Calu3 (cell line): ENCODE data around the gene CAPN9. TPM values are rescaled to one million over a fixed set of nuclear protein-coding genes. Genes with fewer than 3 reads are reported as not detected.

Experiments used
- BruUV-seq: library from RNA; stranded (reverse); fragments of 400-500 nt; replicated peaks from 2 replicates; lab custom pipeline; 2021; lab: Mats Ljungman, UMichigan
- CTCF ChIA-PET: fragments of 300-600 bp; sonication (Branson Sonifier 250); formaldehyde crosslinking; loops from one replicate; lab custom pipeline; 2022; ENCODE audit warnings: antibody characterized with exemption; lab: Charles Lee
- DNase-seq: peaks from one replicate; pipeline ENCODE4 v3.0.0; 2022
- H3K27ac Mint-ChIP-seq: one replicate; pipeline ENCODE4 v1.8.0; 2022; ENCODE audit warnings: mixed read lengths; ENCODE audit not compliant: unreplicated experiment
- H3K27me3 Mint-ChIP-seq: one replicate; pipeline ENCODE4 v1.8.0; 2022; ENCODE audit warnings: mixed read lengths; ENCODE audit not compliant: unreplicated experiment
- H3K36me3 Mint-ChIP-seq: one replicate; pipeline ENCODE4 v1.8.0; 2022; ENCODE audit warnings: mild to moderate bottlenecking, moderate library complexity, mixed read lengths; ENCODE audit not compliant: insufficient read depth, unreplicated experiment
- H3K4me1 Mint-ChIP-seq: one replicate; pipeline ENCODE4 v1.8.0; 2022; ENCODE audit warnings: mild to moderate bottlenecking, low read depth, mixed read lengths; ENCODE audit not compliant: unreplicated experiment
- H3K4me3 Mint-ChIP-seq: one replicate; pipeline ENCODE4 v1.8.0; 2022; ENCODE audit warnings: mild to moderate bottlenecking, low read depth, moderate library complexity, mixed read lengths; ENCODE audit not compliant: unreplicated experiment
- H3K9me3 Mint-ChIP-seq: one replicate; pipeline ENCODE4 v1.8.0; 2022; ENCODE audit warnings: low read depth, mixed read lengths; ENCODE audit not compliant: unreplicated experiment
- CTCF ChIP-seq: fragments of 200-600 bp; IDR thresholded peaks from one replicate; pipeline ENCODE4 v1.8.0; 2022; ENCODE audit warnings: antibody characterized with exemption; ENCODE audit not compliant: unreplicated experiment
- intact Hi-C: fragments of 100-400 bp; cut with micrococcal nuclease; formaldehyde crosslinking; loops from one replicate; pipeline ENCODE4 v1.10.0; 2022; ENCODE audit not compliant: unreplicated experiment
- total RNA-seq: library from RNA; stranded (reverse); gene quantifications from 2 replicates; pipeline ENCODE4 v1.2.3, GENCODE V29; 2022

Gene CAPN9
- total RNA-seq, 1 experiment from 2014 or later = not detected

GRCh38 chr1:230821346-230821745 lies 74.2 kb downstream of the CAPN9 start:
- H3K9me3 Mint-ChIP-seq = no peaks in the 10 kb centered on the region
- intact Hi-C loops = no loop called here
- CTCF ChIA-PET = no interaction called here
- no peak overlapping the region for H3K27ac Mint-ChIP-seq
- H3K4me3 Mint-ChIP-seq = no peak overlapping the region
- H3K36me3 Mint-ChIP-seq = peaks cover 18% of the 10 kb centered on the region
- no peak for TF ChIP-seq CTCF
- peaks cover 37% of the 10 kb centered on the region for H3K4me1 Mint-ChIP-seq
- H3K27me3 Mint-ChIP-seq = no peaks in the 10 kb centered on the region
- no TSS peak for BruUV-seq
- no peak for DNase-seq

- Mint-ChIP-seq H3K27ac (no peak overlapping the region), H3K4me1 (peaks cover 45% of the 10 kb centered on the region), H3K9me3 (no peaks in the 10 kb centered on the region), H3K4me3 (no peak overlapping the region), H3K27me3 (no peaks in the 10 kb centered on the region), H3K36me3 (peaks cover 18% of the 10 kb centered on the region)
- CTCF ChIA-PET = interaction anchor here (0.6 kb wide), 1 partner anchor 64 kb away, joined by 5 read pairs; no protein-coding TSS in a partner anchor
- no peak for TF ChIP-seq CTCF
- intact Hi-C loops = no loop called here
- no TSS peak for BruUV-seq
- DNase-seq = no peak
Measured at GRCh38 chr1:230822092-230822581, 74.9 kb downstream of the CAPN9 start.

- Mint-ChIP-seq H3K4me1 (peaks cover 52% of the 10 kb centered on the region), H3K9me3 (no peaks in the 10 kb centered on the region), H3K27me3 (no peaks in the 10 kb centered on the region), H3K4me3 (no peak overlapping the region), H3K36me3 (peaks cover 18% of the 10 kb centered on the region), H3K27ac (no peak overlapping the region)
- no peak for TF ChIP-seq CTCF
- intact Hi-C loops = no loop called here
- BruUV-seq = no TSS peak
- CTCF ChIA-PET = no interaction called here
- DNase-seq = no peak
Measured at GRCh38 chr1:230823426-230823825, 76.2 kb downstream of the CAPN9 start.

GRCh38 chr1:230823931-230824381 lies 76.8 kb downstream of the CAPN9 start:
- peak; percentile 52 for DNase-seq
- CTCF ChIA-PET = interaction anchor here (0.8 kb wide), 1 partner anchor 10 kb away, joined by 4 read pairs; no protein-coding TSS in a partner anchor
- intact Hi-C loops = loop anchor here (2.0 kb wide), 2 partner anchors 33 to 43 kb away; no protein-coding TSS in a partner anchor
- TF ChIP-seq CTCF = no peak
- H3K36me3 Mint-ChIP-seq = peaks cover 18% of the 10 kb centered on the region
- H3K4me1 Mint-ChIP-seq = peaks cover 52% of the 10 kb centered on the region
- peak overlapping the region; percentile 99 for H3K27ac Mint-ChIP-seq
- no peaks in the 10 kb centered on the region for H3K9me3 Mint-ChIP-seq
- no TSS peak for BruUV-seq
- H3K27me3 Mint-ChIP-seq = no peaks in the 10 kb centered on the region
- H3K4me3 Mint-ChIP-seq = peak overlapping the region; percentile 55
